ENCODE measurements around the gene MICU1. TPM values are rescaled to one million over a fixed set of nuclear protein-coding genes. Genes with fewer than 3 reads are reported as not detected.

Gene MICU1
- total and polyA plus RNA-seq, 2 of the 13 experiments (the other 11 are each of a cell fraction or from before 2014, with no cell fraction given), result 32.5 to 56.1 TPM

GRCh38 chr10:72332423-72333111 lies 293.3 kb downstream of the MICU1 start (continued):
- TF ChIP-seq FOXM1 (CRISPR knock-in tag; IDR thresholded peaks at IDR 0.05) (no peak), TAF1 (CRISPR knock-in tag; IDR thresholded peaks at IDR 0.05) (peak; percentile 2; the same call in 1 of the 2 replicates), POLR2AphosphoS5 (IDR thresholded peaks at IDR 0.05; ENCODE audit: low read depth, low read length) (no peak), AGO1 (IDR thresholded peaks at IDR 0.05; ENCODE audit: low read depth, low read length, poor library complexity, severe bottlenecking) (no peak), ZNF34 (CRISPR knock-in tag; IDR thresholded peaks at IDR 0.05; ENCODE audit: borderline replicate concordance) (no peak), CREB3 (CRISPR knock-in tag; IDR thresholded peaks at IDR 0.05) (no peak), MAX (IDR thresholded peaks at IDR 0.05) (peak; percentile 82; the same call in 1 of the 2 replicates), ZNF550 (CRISPR knock-in tag; IDR thresholded peaks at IDR 0.05; ENCODE audit: borderline replicate concordance) (no peak), ZNF510 (CRISPR knock-in tag; IDR thresholded peaks at IDR 0.05; ENCODE audit: low read depth) (no peak), ZNF790 (CRISPR knock-in tag; IDR thresholded peaks at IDR 0.05; ENCODE audit: borderline replicate concordance) (no peak), NFIC (IDR thresholded peaks at IDR 0.05; ENCODE audit: low read length) (no peak), ZSCAN22 (CRISPR knock-in tag; IDR thresholded peaks at IDR 0.05) (no peak), ZNF816 (CRISPR knock-in tag; IDR thresholded peaks at IDR 0.05; ENCODE audit: borderline replicate concordance) (no peak), BORCS8-MEF2B (CRISPR knock-in tag; IDR thresholded peaks at IDR 0.05) (no peak), KDM1A (CRISPR knock-in tag; IDR thresholded peaks at IDR 0.05) (no peak), ZNF547 (CRISPR knock-in tag; IDR thresholded peaks at IDR 0.05) (no peak), POGZ (CRISPR knock-in tag; IDR thresholded peaks at IDR 0.05) (no peak), KDM5A (IDR thresholded peaks at IDR 0.05; ENCODE audit: borderline replicate concordance, low read length) (no peak), ZNF616 (CRISPR knock-in tag; IDR thresholded peaks at IDR 0.05; ENCODE audit: low read depth) (no peak), ZNF281 (CRISPR knock-in tag; IDR thresholded peaks at IDR 0.05; ENCODE audit: borderline replicate concordance) (no peak)
- TF ChIP-seq, protein P1, sequence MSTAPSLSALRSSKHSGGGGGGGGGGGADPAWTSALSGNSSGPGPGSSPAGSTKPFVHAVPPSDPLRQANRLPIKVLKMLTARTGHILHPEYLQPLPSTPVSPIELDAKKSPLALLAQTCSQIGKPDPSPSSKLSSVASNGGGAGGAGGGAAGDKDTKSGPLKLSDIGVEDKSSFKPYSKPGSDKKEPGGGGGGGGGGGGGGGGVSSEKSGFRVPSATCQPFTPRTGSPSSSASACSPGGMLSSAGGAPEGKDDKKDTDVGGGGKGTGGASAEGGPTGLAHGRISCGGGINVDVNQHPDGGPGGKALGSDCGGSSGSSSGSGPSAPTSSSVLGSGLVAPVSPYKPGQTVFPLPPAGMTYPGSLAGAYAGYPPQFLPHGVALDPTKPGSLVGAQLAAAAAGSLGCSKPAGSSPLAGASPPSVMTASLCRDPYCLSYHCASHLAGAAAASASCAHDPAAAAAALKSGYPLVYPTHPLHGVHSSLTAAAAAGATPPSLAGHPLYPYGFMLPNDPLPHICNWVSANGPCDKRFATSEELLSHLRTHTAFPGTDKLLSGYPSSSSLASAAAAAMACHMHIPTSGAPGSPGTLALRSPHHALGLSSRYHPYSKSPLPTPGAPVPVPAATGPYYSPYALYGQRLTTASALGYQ (CRISPR knock-in tag; IDR thresholded peaks at IDR 0.05), result no peak
- TF ChIP-seq, protein P2, sequence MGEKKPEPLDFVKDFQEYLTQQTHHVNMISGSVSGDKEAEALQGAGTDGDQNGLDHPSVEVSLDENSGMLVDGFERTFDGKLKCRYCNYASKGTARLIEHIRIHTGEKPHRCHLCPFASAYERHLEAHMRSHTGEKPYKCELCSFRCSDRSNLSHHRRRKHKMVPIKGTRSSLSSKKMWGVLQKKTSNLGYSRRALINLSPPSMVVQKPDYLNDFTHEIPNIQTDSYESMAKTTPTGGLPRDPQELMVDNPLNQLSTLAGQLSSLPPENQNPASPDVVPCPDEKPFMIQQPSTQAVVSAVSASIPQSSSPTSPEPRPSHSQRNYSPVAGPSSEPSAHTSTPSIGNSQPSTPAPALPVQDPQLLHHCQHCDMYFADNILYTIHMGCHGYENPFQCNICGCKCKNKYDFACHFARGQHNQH (CRISPR knock-in tag; IDR thresholded peaks at IDR 0.05), result no peak
- TF ChIP-seq, protein P3, sequence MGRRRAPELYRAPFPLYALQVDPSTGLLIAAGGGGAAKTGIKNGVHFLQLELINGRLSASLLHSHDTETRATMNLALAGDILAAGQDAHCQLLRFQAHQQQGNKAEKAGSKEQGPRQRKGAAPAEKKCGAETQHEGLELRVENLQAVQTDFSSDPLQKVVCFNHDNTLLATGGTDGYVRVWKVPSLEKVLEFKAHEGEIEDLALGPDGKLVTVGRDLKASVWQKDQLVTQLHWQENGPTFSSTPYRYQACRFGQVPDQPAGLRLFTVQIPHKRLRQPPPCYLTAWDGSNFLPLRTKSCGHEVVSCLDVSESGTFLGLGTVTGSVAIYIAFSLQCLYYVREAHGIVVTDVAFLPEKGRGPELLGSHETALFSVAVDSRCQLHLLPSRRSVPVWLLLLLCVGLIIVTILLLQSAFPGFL (CRISPR knock-in tag; IDR thresholded peaks at IDR 0.05), result 0 out of 2 replicates have a peak, but pooled peaks have one; percentile 27

Measured in HepG2 (cell line).